GM19025 (cell line): Measurements from ENCODE around the gene MGST2.
"Not testable (repeated sequence)": the region's sequence is repeated elsewhere in the genome, so short reads cannot be mapped to it uniquely, and the experiment has no call there.

ENCODE experiments used
- ATAC-seq: cut with Tn5 transposase; IDR thresholded peaks from one replicate; pipeline ENCODE4 v1.9.1; 2021; ENCODE audit warnings: mild to moderate bottlenecking, low read depth, moderate library complexity; ENCODE audit not compliant: unreplicated experiment

MGST2 gene

GRCh38 chr4:139665690-139666529 is at the start of gene MGST2:
MGST2 (plus strand) TSS chr4:139665819; CDS start chr4:139666020, 201 bp downstream.
- peak; percentile 90 for ATAC-seq

GRCh38 chr4:139617702-139618490 is 47.7 kb upstream of the MGST2 start:
- no peak for ATAC-seq

GRCh38 chr4:139619644-139620043 is 46.0 kb upstream of the MGST2 start:
- no peak for ATAC-seq

GRCh38 chr4:139622901-139623381 is 42.7 kb upstream of the MGST2 start:
- no peak for ATAC-seq

GRCh38 chr4:139624441-139625092 is 41.1 kb upstream of the MGST2 start:
- no peak for ATAC-seq

GRCh38 chr4:139625093-139625455 is 40.5 kb upstream of the MGST2 start:
- ATAC-seq, result no peak

- ATAC-seq, result no peak
Observed at GRCh38 chr4:139625482-139625881, 40.1 kb upstream of the MGST2 start.

GRCh38 chr4:139628184-139629012 is 37.2 kb upstream of the MGST2 start:
- ATAC-seq, result no peak

GRCh38 chr4:139629436-139630125 is 36.0 kb upstream of the MGST2 start:
- no peak for ATAC-seq

GRCh38 chr4:139630126-139630495 is 35.5 kb upstream of the MGST2 start:
- ATAC-seq, result no peak

- ATAC-seq, result no peak
Observed at GRCh38 chr4:139630991-139631390, 34.6 kb upstream of the MGST2 start.

- ATAC-seq, result no peak
Observed at GRCh38 chr4:139631791-139632190, 33.8 kb upstream of the MGST2 start.

- not testable (repeated sequence) for ATAC-seq
Observed at GRCh38 chr4:139632739-139633138, 32.9 kb upstream of the MGST2 start.

- ATAC-seq, result no peak
Observed at GRCh38 chr4:139633195-139633594, 32.4 kb upstream of the MGST2 start.

- no peak for ATAC-seq
Observed at GRCh38 chr4:139633661-139634060, 32.0 kb upstream of the MGST2 start.

GRCh38 chr4:139635966-139636365 is 29.7 kb upstream of the MGST2 start:
- no peak for ATAC-seq

- ATAC-seq, result not testable (repeated sequence)
Observed at GRCh38 chr4:139638306-139638705, 27.3 kb upstream of the MGST2 start.

- no peak for ATAC-seq
Observed at GRCh38 chr4:139639654-139640053, 26.0 kb upstream of the MGST2 start.

GRCh38 chr4:139641218-139641617 is 24.4 kb upstream of the MGST2 start:
- ATAC-seq, result no peak

GRCh38 chr4:139642364-139642763 is 23.3 kb upstream of the MGST2 start:
- ATAC-seq, result no peak
